HG02970 (cell line): ENCODE results near the gene AMELX.

ENCODE experiments used
- ATAC-seq: cut with Tn5 transposase; IDR thresholded peaks from one replicate; pipeline ENCODE4 v1.9.1; 2021; ENCODE audit warnings: mild to moderate bottlenecking, moderate library complexity, moderate number of reproducible peaks; ENCODE audit not compliant: unreplicated experiment, low FRiP score

AMELX gene

DNA sequence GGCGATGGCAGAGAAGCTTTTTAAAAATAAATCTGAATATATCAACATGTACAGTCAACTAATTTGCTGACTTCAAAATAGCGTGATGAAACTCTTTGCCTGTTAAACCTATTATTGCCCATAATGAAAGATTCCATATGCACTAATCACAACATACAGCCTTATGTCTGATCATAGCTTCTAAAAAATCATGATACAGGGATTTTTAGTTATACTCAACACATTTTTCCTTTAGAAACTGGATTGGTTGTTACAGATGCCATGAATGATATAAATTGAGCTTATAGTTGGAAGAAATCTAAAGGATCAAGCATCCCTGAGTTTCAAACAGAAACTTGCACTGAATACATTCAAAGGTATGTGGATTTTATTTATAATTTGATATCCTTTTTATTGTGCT, at the start of gene AMELX:
Gene AMELX, plus strand, starts transcription at position 301 of the 400 bp plus-strand sequence. CDS start 1,376 bp downstream, outside the sequence.
- ATAC-seq, result no peak

DNA sequence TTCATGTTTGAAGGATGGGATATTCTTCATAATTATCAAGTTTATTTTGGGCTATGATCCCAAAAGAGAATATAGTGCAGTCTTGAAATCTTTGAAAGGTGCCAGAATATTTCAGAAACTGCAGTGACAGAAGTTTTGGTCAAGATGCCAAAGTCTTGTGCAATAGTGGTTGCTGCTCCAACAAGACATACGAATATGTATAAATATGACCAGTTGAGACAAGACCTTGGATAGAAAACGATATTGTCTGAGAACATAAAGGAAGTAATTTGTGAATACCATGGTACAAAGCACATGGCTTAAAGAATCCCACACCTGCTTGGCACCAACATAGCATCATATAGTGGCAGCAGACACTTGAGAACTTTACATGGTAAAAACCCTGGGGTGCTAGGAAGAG, 48.6 kb upstream of the AMELX start:
- ATAC-seq, result no peak

DNA sequence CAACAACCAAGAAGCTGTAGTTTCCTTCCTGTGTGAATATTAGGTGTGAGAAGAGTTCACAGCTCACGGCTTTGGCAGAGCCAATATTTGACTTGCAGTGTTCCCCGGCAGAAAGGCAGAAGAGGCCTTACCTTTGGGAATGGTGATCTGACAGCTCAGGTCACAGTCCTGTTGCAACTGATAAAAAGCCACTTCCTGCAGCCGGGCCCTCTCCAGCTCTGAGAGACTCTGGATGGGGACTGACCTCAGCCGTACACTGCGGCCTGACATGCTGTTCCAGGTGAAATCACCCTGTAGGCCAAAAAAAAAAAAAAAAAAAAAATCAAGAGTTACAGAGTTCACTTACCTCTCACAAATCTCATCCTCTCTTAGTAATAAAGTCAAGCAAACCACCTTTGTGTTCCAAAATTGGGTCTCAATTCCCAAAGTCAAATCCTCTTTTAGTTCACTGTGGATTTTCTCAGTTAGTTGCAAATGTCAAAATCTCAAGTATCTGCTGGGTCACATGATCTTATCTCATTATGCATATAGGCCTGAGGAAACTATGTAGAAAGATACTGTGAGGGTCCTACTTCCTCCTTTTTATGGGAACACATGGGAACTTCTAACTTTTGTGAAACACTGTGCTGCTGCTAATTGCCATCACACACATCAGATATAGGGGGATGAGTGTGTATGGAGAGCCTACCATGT, 38.6 kb upstream of the AMELX start:
- no peak for ATAC-seq

- no peak for ATAC-seq
Measured at GRCh38 chrX:11257290-11257689, 35.9 kb upstream of the AMELX start.

DNA sequence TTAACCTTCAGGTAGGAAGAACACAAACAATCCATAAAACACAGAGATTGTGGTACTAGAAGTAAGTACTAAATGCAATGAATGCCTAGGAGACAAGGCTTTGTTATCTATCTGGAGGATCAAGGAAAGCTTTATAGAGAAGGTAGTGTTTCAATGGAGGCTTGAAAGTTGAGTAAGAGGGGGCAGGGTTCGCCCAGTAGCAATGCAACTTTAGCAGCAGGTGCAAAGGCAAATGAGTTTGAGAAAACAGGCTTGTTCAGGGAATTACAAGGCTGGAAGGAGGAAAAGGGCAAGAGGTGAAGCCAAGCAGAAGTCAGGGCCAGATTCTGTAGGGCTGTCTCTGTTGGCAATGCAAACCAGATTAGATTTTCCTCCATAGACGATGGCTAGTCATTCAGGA, 35.5 kb upstream of the AMELX start:
- ATAC-seq, result no peak

GRCh38 chrX:11259437-11259836, 33.8 kb upstream of the AMELX start:
- ATAC-seq, result no peak

GRCh38 chrX:11261260-11261659, 32.0 kb upstream of the AMELX start:
- ATAC-seq, result no peak

- ATAC-seq, result no peak
Measured at GRCh38 chrX:11264925-11265324, 28.3 kb upstream of the AMELX start.

GRCh38 chrX:11265352-11265751, 27.9 kb upstream of the AMELX start:
- ATAC-seq, result no peak

- no peak for ATAC-seq
Measured at GRCh38 chrX:11266573-11267003, 26.6 kb upstream of the AMELX start.

DNA sequence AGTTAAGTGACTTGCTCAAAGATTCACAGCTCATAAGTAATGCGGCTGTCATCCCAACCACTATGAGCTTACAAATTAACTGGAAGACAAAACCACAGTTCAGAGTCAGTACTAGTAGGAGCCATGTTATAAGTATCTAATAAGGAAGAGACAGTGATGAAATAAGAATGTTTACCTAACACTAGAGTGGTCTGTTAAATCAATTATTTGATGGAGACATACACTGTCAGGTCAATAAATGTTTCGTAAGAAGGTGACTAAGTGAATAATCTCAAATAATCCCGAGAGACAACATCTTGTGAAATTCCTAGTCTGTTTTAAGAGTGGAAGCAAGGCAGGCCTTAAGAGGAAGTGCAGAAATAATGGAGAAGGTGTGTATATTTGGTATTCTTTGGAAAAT, 25.8 kb upstream of the AMELX start:
- no peak for ATAC-seq

DNA sequence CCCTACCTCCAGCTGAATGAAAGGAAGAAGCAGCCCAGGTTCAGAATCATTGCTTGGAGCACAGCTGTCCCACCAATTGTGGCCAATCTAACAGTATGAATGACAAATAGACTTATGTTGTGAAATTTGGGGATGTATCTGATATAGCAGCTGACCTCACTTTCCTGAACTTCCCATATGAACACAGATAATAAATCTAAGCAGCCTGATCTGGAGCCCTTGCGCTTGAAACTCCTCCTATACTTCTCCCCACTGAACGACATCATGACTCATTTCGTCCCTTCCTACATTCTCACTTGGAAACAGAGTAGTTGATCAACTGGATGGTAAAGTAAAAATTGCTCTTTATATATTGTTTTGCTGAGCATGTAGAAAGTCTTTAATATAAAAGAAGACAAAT, 24.2 kb upstream of the AMELX start:
- no peak for ATAC-seq

GRCh38 chrX:11269996-11270395, 23.2 kb upstream of the AMELX start:
- ATAC-seq, result no peak

DNA sequence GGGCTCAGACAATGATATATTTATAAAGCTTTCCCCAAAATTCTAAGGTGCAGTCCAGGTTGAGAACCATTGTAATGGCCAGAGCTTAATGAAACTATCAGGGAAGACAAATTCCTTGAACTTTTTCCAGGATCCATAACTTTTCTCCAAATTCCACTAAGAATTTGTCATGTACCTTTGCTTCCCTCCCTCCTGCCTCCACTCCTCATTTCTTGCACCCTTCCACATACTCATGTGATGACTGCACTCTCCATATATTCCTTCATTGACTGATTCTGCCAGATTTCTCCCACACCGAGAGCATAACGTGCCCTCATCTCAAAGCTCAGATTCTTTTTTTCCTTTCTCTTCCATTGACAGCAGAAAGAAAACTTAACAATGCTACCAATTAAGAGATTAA, 20.9 kb upstream of the AMELX start:
- ATAC-seq, result no peak

DNA sequence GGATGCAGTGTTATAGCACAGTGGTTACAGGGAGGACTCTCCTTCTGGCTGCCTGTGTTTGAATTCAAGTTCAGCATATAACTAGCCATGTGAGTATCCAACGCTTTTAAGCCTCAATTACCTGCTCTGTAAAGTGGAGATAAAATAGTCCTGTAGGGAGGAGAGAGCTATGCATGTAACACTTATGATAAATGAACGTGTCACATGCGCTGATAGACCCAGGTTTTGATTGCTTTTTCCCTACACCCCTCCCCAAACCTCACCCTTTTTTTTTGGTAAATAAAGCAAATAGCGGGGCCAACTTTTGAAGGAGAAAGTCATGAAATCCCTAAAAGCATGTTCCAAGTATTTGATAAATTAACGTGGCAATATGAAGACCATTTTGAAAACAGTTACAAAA, 20.4 kb upstream of the AMELX start:
- no peak for ATAC-seq

GRCh38 chrX:11273544-11273943, 19.7 kb upstream of the AMELX start:
- ATAC-seq, result no peak

DNA sequence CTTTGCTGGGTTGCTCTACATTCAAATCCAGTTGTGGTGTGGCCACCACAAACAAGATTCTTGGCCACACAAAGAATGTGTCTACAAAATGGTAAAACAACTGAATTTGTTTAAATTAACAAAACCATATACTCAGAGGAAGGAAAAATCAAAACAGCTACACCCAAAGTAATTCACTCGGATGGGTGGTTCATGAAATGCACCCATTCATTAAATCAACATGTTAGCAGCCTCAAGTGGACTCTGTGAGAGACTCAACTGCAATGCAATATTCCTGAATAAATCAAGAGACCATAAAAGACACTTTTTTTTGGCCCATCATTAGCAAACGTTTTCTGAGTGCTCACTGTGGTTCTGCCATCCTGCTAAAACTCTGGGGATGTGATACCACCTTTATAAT, 11.2 kb upstream of the AMELX start:
- ATAC-seq, result no peak

GRCh38 chrX:11285651-11286050, 7.6 kb upstream of the AMELX start:
- no peak for ATAC-seq

DNA sequence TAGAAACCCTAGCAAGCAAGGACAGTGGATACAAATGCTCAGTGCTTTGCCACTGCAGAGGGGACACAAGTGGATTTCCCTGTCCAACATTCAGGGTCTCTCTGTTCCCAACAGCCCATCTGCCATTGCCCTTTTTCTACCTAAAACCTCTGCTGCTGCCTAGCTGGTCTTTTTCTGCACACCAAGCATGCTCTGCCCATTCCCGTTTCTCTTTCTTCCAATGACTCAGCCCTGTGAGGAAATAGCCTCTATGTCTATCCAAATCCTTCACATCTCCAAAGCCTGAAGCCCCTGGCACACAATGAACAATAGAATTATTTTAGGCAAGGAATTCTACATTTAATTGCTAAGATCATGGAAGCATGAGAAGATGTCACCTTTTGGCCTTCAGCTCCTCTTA, 5.7 kb upstream of the AMELX start:
- no peak for ATAC-seq

GRCh38 chrX:11290416-11291102, 2.7 kb upstream of the AMELX start:
- ATAC-seq, result no peak

DNA sequence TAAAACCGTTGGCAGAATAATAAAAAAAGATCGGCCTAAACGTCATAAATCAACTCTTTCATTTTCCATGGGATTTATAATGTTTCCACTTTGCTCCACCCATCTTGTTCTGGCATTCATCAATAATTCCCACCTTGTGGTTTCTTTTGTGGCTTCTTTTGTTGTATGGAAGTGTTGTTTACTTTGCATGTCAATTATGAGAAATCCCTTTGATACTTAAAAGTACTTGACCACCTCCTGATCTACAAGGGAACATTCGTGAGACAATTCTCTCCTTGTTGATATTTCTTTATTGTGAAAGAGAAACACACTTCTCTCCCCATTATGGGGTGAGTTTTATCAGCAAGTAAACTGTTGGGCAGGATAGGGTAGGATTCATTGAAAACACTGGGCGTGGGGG, 2.8 kb downstream of the AMELX start:
- no peak for ATAC-seq

GRCh38 chrX:11298600-11298999, 5.4 kb downstream of the AMELX start:
- no peak for ATAC-seq
